GM21528 (cell line): ENCODE results near the gene SRGAP3.

Source experiments
- ATAC-seq: cut with Tn5 transposase; IDR thresholded peaks from one replicate; pipeline ENCODE4 v1.9.1; 2021; ENCODE audit warnings: mild to moderate bottlenecking, moderate library complexity; ENCODE audit not compliant: unreplicated experiment, low FRiP score

Gene SRGAP3

GRCh38 chr3:9180764-9181117 is 68.7 kb downstream of the SRGAP3 start:
- ATAC-seq, result peak; percentile 31

GRCh38 chr3:9179826-9180763 is 69.4 kb downstream of the SRGAP3 start:
- peak; percentile 60 for ATAC-seq

GRCh38 chr3:9178697-9179096 is 70.7 kb downstream of the SRGAP3 start:
- no peak for ATAC-seq

GRCh38 chr3:9175421-9175820 is 74.0 kb downstream of the SRGAP3 start:
- ATAC-seq, result no peak

- ATAC-seq, result no peak
These were observed 76.0 kb downstream of the SRGAP3 start for GRCh38 chr3:9173445-9173844.

GRCh38 chr3:9172851-9173321 is 76.6 kb downstream of the SRGAP3 start:
- no peak for ATAC-seq

- no peak for ATAC-seq
These were observed 78.6 kb downstream of the SRGAP3 start for GRCh38 chr3:9170851-9171160.

- no peak for ATAC-seq
These were observed 79.2 kb downstream of the SRGAP3 start for GRCh38 chr3:9169956-9170850.

- ATAC-seq, result no peak
These were observed 80.1 kb downstream of the SRGAP3 start for GRCh38 chr3:9169326-9169725.

GRCh38 chr3:9168241-9168741 is 81.2 kb downstream of the SRGAP3 start:
- ATAC-seq, result peak; percentile 94

GRCh38 chr3:9167222-9167621 is 82.2 kb downstream of the SRGAP3 start:
- ATAC-seq, result no peak

GRCh38 chr3:9165421-9165820 is 84.0 kb downstream of the SRGAP3 start:
- ATAC-seq, result no peak

GRCh38 chr3:9163289-9163688 is 86.2 kb downstream of the SRGAP3 start:
- no peak for ATAC-seq

GRCh38 chr3:9161811-9162210 is 87.6 kb downstream of the SRGAP3 start:
- ATAC-seq, result no peak

- no peak for ATAC-seq
These were observed 88.1 kb downstream of the SRGAP3 start for GRCh38 chr3:9161298-9161697.

- no peak for ATAC-seq
These were observed 90.4 kb downstream of the SRGAP3 start for GRCh38 chr3:9158865-9159630.

- ATAC-seq, result no peak
These were observed 91.6 kb downstream of the SRGAP3 start for GRCh38 chr3:9157651-9158362.

- ATAC-seq, result no peak
These were observed 92.8 kb downstream of the SRGAP3 start for GRCh38 chr3:9156604-9157003.

- ATAC-seq, result no peak
These were observed 94.4 kb downstream of the SRGAP3 start for GRCh38 chr3:9155028-9155427.
